Stimulated activated CD4-positive, alpha-beta T cell treated with anti-CD3 and anti-CD28 coated beads, Interleukin-4, amount 100 ng/mL, for 24 hours (primary cell): ENCODE results near the gene LPCAT1.

Experiments used
- DNase-seq: peaks from one replicate; pipeline ENCODE4 v3.0.0-alpha.2; 2020

Gene LPCAT1

DNA sequence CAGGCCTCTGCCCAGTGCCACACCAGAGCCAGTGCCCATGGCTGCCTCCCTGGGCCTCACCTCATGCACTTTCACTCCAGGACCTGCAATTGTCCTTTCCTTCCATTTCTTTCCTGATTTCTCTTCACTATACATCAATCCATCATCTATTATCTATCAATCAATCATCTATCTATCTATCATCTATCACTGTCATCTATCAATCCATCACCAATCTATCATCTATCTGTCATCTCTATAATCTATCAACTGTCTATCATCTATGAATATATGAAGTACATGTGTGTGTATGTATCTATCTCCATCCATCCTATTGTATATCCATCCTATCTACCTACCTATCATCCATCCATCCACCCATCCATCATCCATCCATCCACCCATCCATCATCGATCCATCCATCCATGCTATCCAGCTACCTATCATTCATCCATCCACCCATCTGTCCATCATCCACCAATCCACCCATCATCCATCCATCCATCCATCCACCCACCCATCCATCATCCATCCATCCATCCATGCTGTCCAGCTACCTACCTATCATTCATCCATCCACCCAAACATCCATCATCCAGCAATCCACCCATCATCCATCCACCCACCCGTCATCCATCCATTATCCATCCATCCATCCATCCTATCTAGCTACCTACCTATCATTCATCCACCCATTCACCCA is 105.4 kb downstream of the LPCAT1 start:
- no peak for DNase-seq

DNA sequence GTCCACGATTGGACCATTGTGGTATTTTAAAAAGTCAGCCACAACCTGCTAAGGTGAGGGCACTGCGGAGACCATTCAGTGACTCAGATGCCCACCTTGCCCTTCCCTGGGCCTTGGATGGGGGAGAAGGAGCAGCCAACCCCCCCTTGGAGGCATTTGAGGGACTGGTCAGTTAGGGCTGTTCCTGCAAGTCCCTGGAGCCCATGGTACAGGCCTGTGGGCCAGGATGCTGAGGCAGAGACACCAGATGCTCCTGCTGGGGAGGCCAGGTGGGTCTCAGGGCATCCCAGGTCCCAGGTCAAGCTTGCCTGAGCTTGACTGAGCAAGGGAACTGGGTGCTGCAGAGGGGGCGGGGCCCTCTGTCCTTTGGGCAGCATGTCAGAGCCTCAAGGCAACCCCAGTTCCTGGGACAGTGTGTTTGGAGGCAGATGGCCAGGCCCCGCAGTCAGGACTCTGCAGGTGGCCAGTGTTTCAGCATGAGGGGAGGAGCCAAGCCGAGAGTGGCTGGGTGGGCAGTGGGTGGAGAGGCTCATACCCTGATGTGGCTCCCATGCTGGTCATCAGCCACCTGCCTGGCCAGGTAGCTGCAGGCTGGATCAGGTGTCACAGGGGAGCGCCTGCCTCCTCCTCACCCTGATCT is 106.1 kb downstream of the LPCAT1 start:
- DNase-seq, result no peak

DNA sequence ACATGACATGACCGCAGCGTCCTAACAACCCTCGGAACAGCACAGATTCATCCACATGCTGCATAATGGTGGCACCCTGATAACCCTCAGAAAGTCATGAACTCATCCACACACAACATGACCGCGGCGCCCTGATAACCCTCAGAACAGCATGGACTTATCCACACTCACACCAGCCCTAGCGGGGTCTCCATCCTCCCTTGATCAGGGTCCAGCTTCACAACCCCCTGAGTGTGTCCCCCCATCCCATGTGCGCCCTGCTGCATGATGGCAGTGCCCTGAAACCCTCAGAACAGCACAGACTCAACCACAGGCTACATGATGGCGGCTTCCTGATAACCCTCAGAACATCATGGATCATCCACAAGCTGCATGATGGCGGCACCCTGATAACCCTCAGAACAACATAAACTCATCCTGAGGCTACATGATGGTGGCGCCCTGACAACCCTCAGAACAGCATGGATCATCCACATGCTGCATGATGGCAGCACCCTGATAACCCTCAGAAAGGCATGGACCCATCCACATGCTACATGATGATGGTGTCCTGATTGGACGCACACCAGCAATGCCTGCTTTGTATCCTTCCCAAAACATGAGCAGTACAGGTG is 106.8 kb downstream of the LPCAT1 start:
- no peak for DNase-seq

DNA sequence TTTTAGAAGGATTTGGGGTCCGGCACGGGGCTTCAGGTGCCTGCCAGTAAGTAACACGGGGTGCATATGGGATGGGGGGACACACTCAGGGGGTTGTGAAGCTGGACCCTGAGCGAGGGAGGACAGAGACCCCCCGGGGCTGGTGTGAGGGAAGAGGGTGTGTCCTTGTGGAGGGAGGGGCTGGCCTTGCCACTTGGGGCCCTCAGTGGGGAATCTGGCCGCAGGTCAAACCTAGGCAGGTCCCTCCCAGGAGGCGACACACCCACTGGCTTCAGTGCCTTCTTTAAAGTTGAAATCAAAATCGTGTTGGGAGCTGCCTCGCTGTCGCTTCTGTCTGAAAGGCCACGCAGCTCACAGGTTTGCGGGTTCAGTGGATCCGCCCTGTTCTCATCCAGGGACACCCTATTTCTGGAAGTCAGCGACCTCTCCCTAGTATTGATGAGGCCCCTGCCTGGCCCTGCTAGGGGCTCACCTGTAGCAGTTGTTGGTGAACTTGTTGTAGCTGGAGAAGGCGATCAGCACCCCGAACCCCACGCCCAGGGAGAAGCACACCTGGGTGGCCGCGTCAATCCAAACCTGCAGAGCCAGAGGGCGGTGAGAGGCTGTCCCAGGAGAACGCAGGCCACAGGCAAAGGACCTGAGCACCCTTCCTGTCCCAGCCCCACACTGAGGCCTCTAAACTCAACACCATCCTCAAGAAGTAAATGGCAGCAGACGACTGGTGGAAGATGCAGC is 108.0 kb downstream of the LPCAT1 start:
- no peak for DNase-seq

DNA sequence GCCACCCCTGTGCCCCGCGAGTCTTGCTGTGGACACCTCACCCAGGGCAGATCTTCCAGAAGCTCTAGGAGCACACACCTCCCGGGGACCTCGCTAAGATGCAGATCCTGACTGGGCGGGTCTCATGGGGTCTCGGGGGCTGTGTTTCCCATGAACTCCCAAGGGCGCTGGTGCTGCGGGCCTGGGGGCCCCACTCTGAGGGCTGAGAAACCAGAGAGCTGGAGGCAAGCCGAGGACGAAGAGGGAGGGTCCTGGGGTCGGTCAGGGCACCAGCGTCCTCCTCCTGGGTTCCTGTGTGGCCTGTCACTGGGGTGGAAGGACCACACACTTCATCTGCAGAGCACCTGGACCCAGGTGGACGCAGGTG is 108.7 kb downstream of the LPCAT1 start:
- no peak for DNase-seq

DNA sequence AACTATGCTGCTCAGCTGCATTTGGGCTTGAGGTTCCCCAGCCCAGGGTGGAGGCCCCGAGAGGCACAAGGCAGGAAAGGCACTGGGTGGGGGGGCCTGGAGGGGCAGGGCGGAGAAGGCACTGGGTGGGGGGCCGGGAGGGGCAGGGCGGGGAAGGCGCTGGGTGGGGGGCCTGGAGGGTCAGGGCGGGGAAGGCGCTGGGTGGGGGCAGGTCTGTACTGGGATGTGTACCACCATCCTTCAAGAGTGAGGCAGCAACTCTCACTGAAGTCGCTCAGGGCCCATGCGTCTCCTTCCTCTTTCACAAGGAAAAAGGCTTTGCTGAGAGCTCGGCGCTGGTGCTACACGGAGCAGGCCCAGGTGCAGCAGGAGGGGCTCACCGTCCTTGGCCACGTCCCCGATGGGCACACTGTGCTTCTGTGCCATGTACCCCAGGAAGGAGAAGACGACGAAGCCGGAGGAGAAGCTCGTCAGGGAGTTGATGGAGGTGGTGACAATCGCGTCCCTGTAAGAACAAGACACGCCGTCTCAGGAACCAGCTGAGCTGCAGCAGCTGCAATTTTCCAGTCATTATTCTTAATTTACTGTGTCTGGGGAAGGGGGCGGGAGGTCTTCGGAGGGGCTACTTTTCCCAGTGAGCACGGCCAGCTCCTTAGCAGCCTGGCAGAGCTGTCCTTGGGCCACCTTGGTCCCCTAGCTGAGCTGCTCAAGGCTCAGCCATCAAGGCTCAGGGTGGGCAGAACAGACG is 109.3 kb downstream of the LPCAT1 start:
- no peak for DNase-seq

DNA sequence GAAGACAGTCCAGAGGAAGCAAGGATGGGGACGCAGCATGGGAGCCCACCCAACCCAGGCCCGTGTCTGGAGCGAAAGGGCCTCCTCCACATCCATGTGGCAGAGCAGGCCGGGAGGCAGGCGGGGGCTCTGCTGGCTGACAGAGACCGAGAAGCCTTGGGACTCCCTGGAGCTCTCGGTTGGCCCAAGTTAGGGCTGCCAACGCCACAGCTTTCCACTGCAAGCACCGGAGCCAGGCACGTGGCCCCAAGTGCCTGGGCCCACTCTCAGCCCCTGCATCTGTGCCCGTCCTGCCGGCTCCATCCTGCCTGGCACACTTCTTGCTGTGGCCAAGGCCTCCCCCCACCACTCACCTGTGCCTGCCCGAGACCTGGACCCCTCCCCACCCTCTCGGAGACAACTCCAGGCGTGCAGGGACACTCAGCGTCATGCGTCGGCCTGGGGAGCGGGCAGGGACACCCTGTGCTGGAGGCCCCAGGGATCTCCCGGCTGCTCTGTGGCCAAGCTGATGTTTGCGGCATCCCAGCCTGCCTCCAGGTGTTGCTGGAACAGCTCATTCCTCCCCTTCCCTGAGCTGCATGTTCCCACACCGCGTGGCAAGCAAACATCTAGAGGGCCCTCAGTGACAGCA is 110.0 kb downstream of the LPCAT1 start:
- DNase-seq, result no peak

DNA sequence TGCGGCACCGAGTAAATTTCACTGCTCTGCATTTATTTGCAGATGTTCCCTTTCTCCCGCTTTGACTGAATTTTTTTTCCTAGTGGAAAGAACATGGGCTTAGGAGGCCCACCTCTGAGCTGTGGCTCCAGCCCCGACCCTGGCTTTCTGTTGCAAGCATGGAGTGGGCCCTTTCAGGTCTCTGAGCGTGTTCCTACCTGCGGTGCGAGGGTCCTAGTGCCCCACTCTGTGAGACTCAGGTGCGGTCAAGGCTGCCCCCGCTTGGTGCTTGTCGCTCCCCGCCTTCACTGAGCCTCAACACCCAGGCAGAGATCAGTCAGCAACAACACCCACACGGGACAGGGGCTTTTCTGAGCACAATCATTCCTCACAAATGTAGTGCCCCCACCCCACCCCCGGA is 110.5 kb downstream of the LPCAT1 start:
- DNase-seq, result no peak

DNA sequence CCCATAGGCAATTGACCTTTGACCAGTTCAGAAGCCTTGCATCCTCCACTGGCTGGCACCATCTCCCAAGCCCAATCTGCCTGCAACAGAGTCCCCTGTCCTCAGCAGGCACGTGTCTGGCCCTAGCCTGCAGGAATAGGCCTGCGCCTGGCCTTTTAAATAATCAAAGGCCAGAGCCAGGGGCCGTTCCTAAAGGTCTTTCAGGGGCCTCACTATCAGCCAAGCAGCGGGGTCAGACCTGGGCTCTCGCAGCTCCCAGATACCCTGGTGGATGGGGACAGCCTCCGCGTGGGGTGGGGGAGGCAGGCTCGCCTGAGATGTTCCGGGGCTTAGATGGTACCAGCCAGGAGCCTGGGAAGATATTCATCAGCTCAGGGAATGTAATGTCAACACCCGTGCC is 111.1 kb downstream of the LPCAT1 start:
- no peak for DNase-seq

DNA sequence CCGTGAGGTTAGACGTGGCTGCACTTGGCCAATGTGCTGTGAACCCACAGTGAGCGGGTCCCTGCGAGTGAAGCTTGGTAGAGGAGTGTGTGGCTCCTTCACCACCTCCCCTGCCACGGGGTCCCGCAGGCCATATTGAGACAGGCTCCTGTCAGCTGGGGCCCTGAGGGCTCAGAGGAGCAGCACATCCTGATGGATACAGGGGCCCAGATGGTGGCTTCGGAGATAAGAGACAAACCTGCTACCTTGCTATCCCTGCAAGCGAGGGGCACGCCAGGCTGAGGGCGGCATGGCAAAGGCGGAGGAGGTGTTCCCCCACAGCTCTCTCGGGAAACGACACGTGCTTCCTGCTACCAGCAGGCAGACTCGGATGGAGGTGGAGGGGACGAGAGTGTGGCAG is 111.6 kb downstream of the LPCAT1 start:
- no peak for DNase-seq
